GM13976 (cell line): ENCODE results near the gene GDPD5.

Experiments
- DNase-seq: peaks from one replicate; pipeline ENCODE4 v3.0.0; 2012; ENCODE audit warnings: low spot score
- in situ Hi-C: fragments of 300-500 bp; cut with MboI; formaldehyde crosslinking; loops from one replicate; pipeline ENCODE4 v1.12.0; 2022; ENCODE audit warnings: low sequenced_read_pairs, mixed read lengths, inconsistent platforms; ENCODE audit not compliant: unreplicated experiment
- TF ChIP-seq, protein P1 (sequence below): IDR thresholded peaks from 2 replicates; pipeline ENCODE4 v1.5.1; 2012; ENCODE audit warnings: borderline replicate concordance, mild to moderate bottlenecking; ENCODE audit not compliant: insufficient read depth; ENCODE audit errors: extremely low read depth, missing control alignments, control extremely low read depth

The GDPD5 gene

DNA sequence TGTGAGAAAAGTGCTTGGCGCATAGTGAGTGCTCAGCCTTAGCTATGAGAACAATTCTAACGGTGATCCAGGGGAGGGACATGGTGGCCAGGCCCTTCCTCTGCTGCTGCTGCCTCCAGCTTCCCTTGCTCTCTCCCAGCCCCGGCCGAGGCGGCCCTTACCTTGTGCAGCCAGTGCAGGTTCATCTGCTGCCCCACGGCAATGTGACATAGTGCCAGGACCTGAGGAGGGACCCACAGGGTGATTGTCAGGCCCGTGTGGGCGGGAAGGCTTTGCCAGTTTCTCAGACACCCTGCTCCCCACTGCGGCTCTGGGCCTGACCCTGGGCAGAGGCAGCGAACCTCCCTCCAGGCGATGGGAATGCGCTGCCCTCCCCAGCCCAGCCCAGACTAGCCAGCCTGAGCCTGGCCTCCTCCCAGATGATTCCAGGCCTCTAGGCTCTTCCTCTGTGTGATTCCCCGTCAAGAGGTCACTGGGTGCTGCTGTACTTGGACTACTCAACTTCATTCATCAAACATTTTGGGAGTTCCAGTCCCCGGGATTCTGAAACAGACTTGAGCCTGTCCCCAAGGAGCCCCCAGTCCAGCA lies 69.1 kb downstream of the GDPD5 start:
- TF ChIP-seq, protein P1, sequence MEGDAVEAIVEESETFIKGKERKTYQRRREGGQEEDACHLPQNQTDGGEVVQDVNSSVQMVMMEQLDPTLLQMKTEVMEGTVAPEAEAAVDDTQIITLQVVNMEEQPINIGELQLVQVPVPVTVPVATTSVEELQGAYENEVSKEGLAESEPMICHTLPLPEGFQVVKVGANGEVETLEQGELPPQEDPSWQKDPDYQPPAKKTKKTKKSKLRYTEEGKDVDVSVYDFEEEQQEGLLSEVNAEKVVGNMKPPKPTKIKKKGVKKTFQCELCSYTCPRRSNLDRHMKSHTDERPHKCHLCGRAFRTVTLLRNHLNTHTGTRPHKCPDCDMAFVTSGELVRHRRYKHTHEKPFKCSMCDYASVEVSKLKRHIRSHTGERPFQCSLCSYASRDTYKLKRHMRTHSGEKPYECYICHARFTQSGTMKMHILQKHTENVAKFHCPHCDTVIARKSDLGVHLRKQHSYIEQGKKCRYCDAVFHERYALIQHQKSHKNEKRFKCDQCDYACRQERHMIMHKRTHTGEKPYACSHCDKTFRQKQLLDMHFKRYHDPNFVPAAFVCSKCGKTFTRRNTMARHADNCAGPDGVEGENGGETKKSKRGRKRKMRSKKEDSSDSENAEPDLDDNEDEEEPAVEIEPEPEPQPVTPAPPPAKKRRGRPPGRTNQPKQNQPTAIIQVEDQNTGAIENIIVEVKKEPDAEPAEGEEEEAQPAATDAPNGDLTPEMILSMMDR, result no peak
- DNase-seq, result no peak
- in situ Hi-C loops, result no loop called here

DNA sequence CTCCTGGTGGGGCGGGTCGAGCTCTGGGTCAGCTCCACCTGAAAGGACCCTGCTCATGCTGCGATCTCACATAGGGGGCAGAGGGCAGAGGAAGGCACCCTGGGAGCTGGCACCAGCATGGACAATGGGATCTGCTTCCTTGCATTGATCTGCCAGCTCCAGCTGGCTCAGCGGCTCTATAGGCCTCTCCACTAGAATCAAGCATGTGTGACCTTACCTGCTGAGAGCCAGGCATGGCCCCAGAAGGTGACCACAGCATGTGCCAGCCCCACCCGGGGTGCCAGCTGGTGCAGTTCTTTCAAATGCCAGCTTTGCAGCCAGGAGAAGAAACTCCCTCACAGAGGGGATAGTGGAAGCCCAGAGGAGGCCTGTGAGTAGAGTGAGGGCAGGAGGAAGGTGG lies 70.8 kb downstream of the GDPD5 start:
- DNase-seq, result no peak
- TF ChIP-seq, protein P1, result no peak
- in situ Hi-C loops, result no loop called here

DNA sequence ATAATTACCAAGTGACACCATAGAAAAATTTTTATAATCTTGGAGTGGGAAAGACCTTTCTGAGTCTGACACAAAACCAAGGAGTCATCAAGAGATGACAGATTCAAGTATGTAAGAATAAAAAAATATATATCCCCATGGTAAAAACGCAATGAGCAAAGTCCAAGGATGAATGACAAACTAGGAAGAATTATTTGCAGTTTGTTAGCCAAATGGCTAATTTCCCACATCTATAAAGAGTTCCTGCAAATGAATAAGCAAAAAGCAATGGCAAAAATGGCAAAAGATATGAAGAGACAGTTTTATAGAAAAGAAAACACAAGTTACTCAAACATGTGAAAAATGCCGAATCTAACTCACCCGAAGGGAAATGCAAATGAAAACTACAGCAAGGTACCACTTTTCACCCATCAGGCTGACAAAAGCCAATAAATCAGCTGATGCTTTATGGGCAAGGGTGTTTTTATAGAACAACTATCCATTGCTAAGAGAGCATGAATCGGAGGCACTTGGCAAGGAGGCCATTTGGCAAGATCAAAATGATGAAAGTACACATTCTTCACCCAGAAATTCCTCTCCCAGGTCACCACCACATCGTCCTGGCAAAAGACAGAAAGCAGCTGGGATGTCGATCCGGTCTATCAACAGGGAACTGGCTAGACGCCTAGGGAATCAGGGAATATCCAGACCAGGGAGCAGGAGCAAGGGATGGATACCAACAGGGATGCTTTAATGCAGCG lies 71.7 kb downstream of the GDPD5 start:
- in situ Hi-C loops, result no loop called here
- no peak for DNase-seq
- TF ChIP-seq, protein P1, result no peak

DNA sequence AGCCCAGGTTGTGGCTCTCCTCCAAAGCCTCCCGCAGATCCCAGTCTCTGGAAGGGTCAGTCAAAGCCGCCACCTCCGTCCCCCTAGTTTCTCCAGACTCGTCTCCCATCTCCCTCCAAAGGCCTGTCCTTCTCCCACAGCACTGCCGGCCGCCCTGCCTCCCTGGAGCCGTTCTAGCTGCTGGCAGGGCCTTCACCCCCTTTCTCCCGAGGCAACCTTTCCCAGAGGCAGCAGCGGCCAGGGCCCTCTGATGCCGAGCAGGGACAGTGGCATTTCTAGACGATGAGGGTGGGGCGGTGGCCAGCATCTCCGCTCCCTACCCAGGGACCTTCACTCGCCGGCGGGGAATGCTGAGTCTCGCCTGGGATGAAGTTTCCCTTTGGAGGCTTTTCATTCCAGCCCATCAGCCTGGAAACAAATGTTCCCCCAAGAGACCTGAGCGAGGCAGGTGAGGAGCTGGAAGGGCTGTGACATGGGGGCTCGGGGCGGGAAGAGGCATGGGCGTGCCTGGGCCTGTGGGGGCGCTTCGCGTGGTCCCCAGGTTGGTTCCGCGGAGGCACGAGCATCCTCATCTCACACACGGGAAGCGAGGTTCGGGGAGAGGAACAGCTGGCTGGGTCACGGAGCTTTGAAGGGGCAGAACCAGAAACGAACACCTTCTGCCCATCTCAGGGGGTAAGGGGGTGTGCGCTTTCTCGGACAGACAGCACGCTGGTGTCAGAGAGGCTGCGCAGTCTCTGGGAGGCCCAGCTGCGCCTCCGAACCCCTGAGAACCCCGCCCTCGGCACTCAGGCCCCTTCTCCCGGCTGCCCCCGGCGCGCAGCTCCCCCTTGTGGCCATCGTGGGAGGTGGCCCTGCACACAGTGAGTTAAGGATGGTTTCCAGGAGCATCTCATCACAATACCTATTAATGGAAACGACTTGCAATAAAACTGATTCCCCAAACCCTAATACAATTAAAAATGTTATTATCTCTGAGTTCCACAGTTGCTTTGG lies 74.6 kb downstream of the GDPD5 start:
- TF ChIP-seq, protein P1, result peak; percentile 37
- peak; percentile 57 for DNase-seq
- in situ Hi-C loops, result no loop called here

DNA sequence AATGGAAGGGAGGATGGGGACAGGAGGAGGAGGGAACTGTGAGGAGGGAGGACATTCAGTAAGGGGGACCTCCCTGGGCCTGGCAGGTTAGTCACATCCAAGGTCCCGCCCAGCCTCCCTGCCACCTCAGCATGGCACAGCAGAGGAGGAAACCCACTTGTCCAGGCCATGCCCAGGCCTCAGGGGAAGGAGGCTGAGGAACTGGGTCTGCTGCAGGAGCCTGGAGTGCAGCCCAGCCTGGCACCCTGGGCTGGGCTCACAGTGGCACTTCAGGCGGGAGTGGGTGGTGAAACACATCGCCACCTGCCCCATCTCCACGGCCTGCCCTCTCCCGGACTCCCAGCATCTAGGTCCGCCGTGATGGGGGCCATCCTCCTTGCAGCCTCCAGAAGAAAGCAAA lies 75.5 kb downstream of the GDPD5 start:
- TF ChIP-seq, protein P1, result no peak
- in situ Hi-C loops, result no loop called here
- no peak for DNase-seq

DNA sequence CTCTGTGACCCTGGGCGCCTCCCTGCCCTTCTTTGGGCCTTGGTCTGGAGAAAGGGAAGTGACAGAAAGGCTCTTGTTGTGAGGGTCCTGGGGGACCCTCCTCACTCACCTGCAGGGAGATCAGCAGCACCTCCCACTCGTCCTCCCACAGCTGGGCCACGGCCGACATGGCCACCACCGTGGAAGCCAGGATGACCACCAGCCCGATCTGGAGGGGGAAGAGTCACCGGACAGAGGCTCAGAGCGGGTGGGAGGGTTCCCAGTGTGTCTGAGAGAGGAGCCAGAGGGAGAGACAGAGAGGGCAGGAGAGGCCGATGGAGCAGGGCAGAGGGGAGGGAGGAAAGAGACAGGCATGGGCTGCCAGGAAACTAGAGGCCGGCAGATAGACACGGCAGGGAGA lies 76.0 kb downstream of the GDPD5 start:
- in situ Hi-C loops, result loop anchor here (5.0 kb wide), 1 partner anchor 83 kb away; no protein-coding TSS in a partner anchor
- DNase-seq, result no peak
- TF ChIP-seq, protein P1, result no peak
